Uterus (tissue), 4 donors: ENCODE results near the gene MED1. TPM values are rescaled to one million over a fixed set of nuclear protein-coding genes. Genes with fewer than 3 reads are reported as not detected.

ENCODE experiments used
- DNase-seq, 2 donors: peaks; one replicate each; pipeline ENCODE4 v3.0.0-alpha.2; 2019 to 2020
- H3K27ac ChIP-seq, 2 donors: fragments of 200-600 bp; sonication (generic); 1 replicate in 1 of 2; 2 replicates in 1 of 2; pipeline ENCODE4 v1.5.1; 2016 to 2018
- H3K27me3 ChIP-seq, 2 donors: fragments of 200-600 bp; sonication (generic); one replicate each; pipeline ENCODE4 v1.5.1; 2018 to 2019; ENCODE audit warnings: control low read depth in 1 of 2
- H3K36me3 ChIP-seq, 2 donors: fragments of 200-600 bp; sonication (generic); one replicate each; pipeline ENCODE4 v1.5.1; 2019; ENCODE audit warnings: control low read depth in 1 of 2
- H3K4me1 ChIP-seq, 2 donors: fragments of 200-600 bp; sonication (generic); one replicate each; pipeline ENCODE4 v1.5.1; 2018 to 2019; ENCODE audit warnings: control low read depth in 1 of 2
- H3K4me3 ChIP-seq, 2 donors: fragments of 200-600 bp; sonication (generic); 1 replicate in 1 of 2; 2 replicates in 1 of 2; pipeline ENCODE4 v1.5.1; 2018 to 2019; ENCODE audit warnings: mild to moderate bottlenecking in 1 of 2
- H3K9me3 ChIP-seq, 2 donors: fragments of 200-600 bp; sonication (generic); one replicate each; pipeline ENCODE4 v1.5.1; 2019; ENCODE audit warnings: control low read depth in 1 of 2
- CTCF ChIP-seq, 4 experiments: fragments of 200-600 bp in 2 of 4; fragments of 450-650 bp in 2 of 4; sonication (generic) in 2 of 4; IDR thresholded peaks; one replicate each; pipeline ENCODE4 v1.5.1; 2016 to 2019; ENCODE audit warnings: antibody characterized with exemption in 4 of 4, mild to moderate bottlenecking in 2 of 4, moderate library complexity in 1 of 4
- POLR2A ChIP-seq, 2 donors: fragments of 450-650 bp; IDR thresholded peaks; one replicate each; pipeline ENCODE4 v1.6.1; 2016; ENCODE audit warnings: antibody characterized with exemption in 2 of 2, mild to moderate bottlenecking in 1 of 2, moderate library complexity in 1 of 2
- intact Hi-C: fragments of 100-400 bp; cut with DNase I; formaldehyde crosslinking; loops from one replicate; pipeline ENCODE4 v1.15.1; 2023; ENCODE audit warnings: low total_unique reads
- total RNA-seq, 4 donors: library from RNA; depleted of rRNA in 3 of 4; stranded (reverse); fragments of >200 nt in 3 of 4; gene quantifications; one replicate each; pipeline versions ENCODE4 v1.1.0 to v1.2.4, GENCODE V29; 2014 to 2023
- donor health status: DM: yes; HTN: yes; CAD: no.

The MED1 gene
- total RNA-seq, 4 donors from 2014 or later: 19.7 to 49.6 (median 25.9) TPM

- no peaks in the 10 kb centered on the region for H3K36me3 ChIP-seq
- no peak for TF ChIP-seq CTCF (IDR thresholded peaks at IDR 0.05)
- no peaks in the 10 kb centered on the region for H3K9me3 ChIP-seq
- peak overlapping the region; percentile 89 to 96 for H3K4me3 ChIP-seq
- intact Hi-C loops: no loop called here
- H3K27ac ChIP-seq: peak overlapping the region; percentile 84 to 94
- H3K4me1 ChIP-seq: peaks cover 6 to 12% of the 10 kb centered on the region in 2 donors
- no peak for DNase-seq
- no peaks in the 10 kb centered on the region for H3K27me3 ChIP-seq
Measured at GRCh38 chr17:39400547-39401411, 50.3 kb downstream of the MED1 start.

GRCh38 chr17:39399791-39400190 is 51.3 kb downstream of the MED1 start:
- TF ChIP-seq CTCF (IDR thresholded peaks at IDR 0.05): no peak
- no peak for TF ChIP-seq POLR2A (IDR thresholded peaks at IDR 0.05)
- peaks cover 6 to 12% of the 10 kb centered on the region in 2 donors for H3K4me1 ChIP-seq
- H3K4me3 ChIP-seq: peak overlapping the region in 1 of 2 donors; percentile 89
- H3K9me3 ChIP-seq: no peaks in the 10 kb centered on the region
- no peaks in the 10 kb centered on the region for H3K36me3 ChIP-seq
- H3K27me3 ChIP-seq: no peaks in the 10 kb centered on the region
- no peak for DNase-seq
- no peak overlapping the region for H3K27ac ChIP-seq
- intact Hi-C loops: no loop called here

GRCh38 chr17:39393736-39394135 is 57.3 kb downstream of the MED1 start:
- TF ChIP-seq CTCF (IDR thresholded peaks at IDR 0.05) (no peak), POLR2A (IDR thresholded peaks at IDR 0.05) (no peak)
- H3K36me3 ChIP-seq: no peaks in the 10 kb centered on the region
- no peak overlapping the region for H3K4me3 ChIP-seq
- H3K27me3 ChIP-seq: no peaks in the 10 kb centered on the region
- no peak overlapping the region for H3K27ac ChIP-seq
- no peaks in the 10 kb centered on the region for H3K9me3 ChIP-seq
- DNase-seq: no peak
- H3K4me1 ChIP-seq: peaks cover 0 to 6% of the 10 kb centered on the region in 2 donors
- intact Hi-C loops: no loop called here

GRCh38 chr17:39391448-39391847 is 59.6 kb downstream of the MED1 start:
- intact Hi-C loops: no loop called here
- H3K36me3 ChIP-seq: no peaks in the 10 kb centered on the region
- no peaks in the 10 kb centered on the region for H3K27me3 ChIP-seq
- no peaks in the 10 kb centered on the region for H3K9me3 ChIP-seq
- no peak overlapping the region for H3K27ac ChIP-seq
- H3K4me3 ChIP-seq: no peak overlapping the region
- TF ChIP-seq CTCF (IDR thresholded peaks at IDR 0.05) (no peak), POLR2A (IDR thresholded peaks at IDR 0.05) (no peak)
- no peaks in the 10 kb centered on the region for H3K4me1 ChIP-seq
- DNase-seq: no peak

GRCh38 chr17:39385040-39385439 is 66.0 kb downstream of the MED1 start:
- no peaks in the 10 kb centered on the region for H3K36me3 ChIP-seq
- no peaks in the 10 kb centered on the region for H3K4me1 ChIP-seq
- H3K9me3 ChIP-seq: no peaks in the 10 kb centered on the region
- no peak for TF ChIP-seq CTCF (IDR thresholded peaks at IDR 0.05)
- TF ChIP-seq POLR2A (IDR thresholded peaks at IDR 0.05): no peak
- intact Hi-C loops: no loop called here
- DNase-seq: no peak
- H3K27ac ChIP-seq: no peak overlapping the region
- H3K4me3 ChIP-seq: no peak overlapping the region
- no peaks in the 10 kb centered on the region for H3K27me3 ChIP-seq
